Ecto neural progenitor cell (in vitro differentiated cells): ENCODE data around the gene GDF7.

Experiments used
- DNase-seq: peaks from one replicate; pipeline ENCODE4 v3.0.0-alpha.2; 2018; ENCODE audit warnings: low spot score

GDF7 gene

DNA sequence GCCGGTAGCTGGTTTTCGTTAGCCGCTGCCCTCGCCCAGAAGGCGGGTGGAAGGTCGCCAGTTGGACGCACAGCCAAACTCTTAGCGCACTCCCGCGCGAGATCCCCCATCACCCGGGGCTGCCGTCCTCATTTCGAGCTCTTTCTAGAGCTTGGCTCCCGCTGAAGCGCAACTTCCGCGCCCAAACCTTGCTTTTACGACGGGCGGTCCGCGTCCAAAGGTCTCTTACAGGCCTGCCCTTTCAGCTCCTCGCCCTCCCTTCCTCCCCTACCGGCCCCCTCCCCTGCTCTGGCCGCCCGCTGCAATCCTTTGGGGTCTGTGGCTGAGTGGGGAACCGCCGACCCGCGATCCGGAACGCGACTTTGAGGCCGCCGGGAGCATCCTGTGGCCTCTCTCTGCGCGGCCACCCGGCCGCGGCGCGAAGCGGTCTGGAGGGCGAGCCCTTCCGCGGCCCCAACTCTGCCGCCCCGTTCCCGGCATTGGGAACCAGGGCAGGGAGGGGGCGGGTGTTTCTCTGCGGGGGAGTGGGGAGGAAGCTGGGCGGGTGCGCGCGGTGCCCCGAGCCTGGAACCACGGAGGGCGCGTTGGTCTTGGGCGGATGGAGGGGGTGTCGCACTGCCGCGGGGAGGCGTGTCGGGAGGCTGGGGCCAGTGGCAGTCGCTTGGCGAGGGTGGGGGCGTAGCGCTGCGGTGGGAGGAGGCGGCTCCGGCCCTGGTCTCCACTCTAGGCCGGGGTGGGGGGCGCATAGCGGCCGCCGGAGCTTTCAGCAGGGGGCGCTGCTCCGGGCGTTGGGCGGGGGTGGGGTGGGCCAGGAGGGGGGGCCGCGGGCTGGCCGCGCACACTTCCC is at the start of gene GDF7:
Gene GDF7 (plus strand): TSS at position 841 of the 847 bp plus-strand sequence. CDS start 96 bp downstream, outside the sequence.
- DNase-seq = peak; percentile 76

- no peak for DNase-seq
Measured at GRCh38 chr2:20617892-20618467, 49.0 kb upstream of the GDF7 start.

GRCh38 chr2:20618468-20618885 is 48.5 kb upstream of the GDF7 start:
- DNase-seq = no peak

GRCh38 chr2:20618886-20619521 is 47.9 kb upstream of the GDF7 start:
- DNase-seq = no peak

- no peak for DNase-seq
Measured at GRCh38 chr2:20619624-20620024, 47.3 kb upstream of the GDF7 start.

GRCh38 chr2:20620271-20620681 is 46.7 kb upstream of the GDF7 start:
- no peak for DNase-seq

GRCh38 chr2:20620696-20621365 is 46.1 kb upstream of the GDF7 start:
- DNase-seq = no peak

DNA sequence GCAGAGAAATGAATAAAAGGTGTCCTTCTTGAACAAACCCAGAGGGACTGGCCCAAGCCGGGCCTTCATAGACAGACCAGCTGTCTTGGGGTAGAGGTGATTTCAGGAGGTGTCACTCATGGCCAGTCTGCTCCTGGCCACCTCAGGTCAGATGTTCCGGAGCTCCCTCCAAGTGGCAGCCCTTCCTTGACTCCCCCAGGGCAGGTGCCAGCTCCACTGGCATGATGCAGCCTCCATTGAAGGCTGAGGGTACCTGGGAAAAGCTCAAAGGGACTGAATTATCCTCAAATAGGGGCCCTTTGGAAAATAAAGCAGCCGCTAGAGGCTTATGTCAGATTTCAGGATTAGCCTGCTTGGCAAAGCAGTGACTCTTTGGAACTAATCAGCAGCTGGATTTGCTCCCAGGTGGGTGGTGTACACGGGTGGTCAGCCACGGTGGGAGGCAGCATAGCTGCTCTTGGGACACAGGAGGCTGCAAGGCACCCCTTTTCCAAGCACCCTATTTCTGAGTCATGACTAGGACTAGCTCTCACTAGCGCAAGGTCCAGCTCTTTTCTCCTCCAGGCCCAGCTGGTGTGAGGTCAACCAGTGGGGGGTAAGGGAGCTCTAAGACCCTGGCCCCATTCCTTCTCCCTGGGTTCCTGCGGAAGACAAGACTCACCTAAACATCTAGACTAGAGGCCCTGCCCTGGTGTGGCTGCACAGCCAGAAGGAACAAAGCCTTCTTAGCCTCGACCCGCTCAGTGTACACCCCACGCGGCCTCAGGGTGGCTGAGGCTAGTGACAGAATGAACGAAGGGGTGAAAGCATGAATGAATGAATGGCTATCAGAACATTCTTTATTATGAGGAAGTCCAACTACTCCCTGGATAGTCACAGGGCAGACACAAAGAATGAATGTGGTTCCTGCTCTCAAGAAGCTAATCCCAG is 45.3 kb upstream of the GDF7 start:
- no peak for DNase-seq

DNA sequence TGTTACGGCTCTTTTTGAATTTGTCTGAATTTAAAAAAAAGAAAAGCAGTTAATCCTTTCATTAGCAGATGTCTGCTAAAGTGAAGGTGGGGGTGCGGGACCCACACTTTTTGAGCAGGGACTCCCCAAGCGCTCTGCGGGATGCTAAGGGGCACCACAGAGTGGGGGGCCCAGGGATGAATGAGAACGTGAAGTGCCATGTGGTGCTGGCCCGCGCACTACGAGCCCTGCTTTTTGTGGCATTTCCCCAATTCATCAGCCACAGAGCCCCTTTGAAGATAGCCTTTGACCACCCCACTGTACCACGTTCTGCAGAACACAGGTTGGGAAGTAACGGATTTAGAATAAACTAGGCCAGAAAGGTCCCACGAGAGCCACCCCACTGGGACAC is 44.7 kb upstream of the GDF7 start:
- DNase-seq = no peak

DNA sequence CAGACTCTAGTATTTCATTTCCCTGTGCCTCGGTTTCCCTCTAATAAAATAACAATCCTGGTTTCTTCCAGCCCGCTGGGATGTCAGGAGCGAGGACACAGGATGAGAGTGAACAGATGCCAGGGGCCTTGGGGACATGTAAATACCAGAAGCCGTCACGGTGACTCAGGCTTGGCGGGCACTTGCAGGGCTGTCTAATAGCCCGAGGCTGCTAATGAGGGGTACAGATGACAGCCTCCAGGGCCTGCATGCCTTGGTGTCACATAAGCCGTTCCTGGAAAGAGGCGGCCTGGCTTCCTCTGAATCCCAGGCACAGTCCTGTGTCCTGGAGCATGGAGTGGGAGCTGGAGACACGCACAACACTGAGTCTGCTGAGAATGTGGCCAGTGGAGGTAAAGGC is 44.2 kb upstream of the GDF7 start:
- no peak for DNase-seq

- DNase-seq = no peak
Measured at GRCh38 chr2:20623241-20623640, 43.7 kb upstream of the GDF7 start.

DNA sequence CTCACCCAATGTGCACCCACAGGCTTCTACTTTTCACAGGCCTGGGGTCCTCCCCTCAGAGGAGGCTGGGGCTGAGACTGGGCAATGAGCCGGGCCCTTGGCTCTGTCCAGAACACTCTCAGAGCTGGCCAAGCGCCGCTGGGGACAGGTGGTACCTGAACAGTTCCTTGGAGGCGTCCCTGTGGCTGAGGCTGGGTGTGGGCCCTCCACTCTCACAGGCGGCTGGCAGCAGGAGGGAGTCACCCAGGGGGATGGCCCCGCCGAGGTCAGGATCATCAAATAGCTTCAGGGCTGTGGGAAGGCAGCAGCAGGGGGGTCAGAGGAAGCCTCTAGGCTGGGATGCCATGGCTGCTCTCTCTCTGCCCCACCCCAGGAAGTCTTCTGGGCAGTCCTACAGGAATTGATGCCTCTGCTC is 43.2 kb upstream of the GDF7 start:
- no peak for DNase-seq

DNA sequence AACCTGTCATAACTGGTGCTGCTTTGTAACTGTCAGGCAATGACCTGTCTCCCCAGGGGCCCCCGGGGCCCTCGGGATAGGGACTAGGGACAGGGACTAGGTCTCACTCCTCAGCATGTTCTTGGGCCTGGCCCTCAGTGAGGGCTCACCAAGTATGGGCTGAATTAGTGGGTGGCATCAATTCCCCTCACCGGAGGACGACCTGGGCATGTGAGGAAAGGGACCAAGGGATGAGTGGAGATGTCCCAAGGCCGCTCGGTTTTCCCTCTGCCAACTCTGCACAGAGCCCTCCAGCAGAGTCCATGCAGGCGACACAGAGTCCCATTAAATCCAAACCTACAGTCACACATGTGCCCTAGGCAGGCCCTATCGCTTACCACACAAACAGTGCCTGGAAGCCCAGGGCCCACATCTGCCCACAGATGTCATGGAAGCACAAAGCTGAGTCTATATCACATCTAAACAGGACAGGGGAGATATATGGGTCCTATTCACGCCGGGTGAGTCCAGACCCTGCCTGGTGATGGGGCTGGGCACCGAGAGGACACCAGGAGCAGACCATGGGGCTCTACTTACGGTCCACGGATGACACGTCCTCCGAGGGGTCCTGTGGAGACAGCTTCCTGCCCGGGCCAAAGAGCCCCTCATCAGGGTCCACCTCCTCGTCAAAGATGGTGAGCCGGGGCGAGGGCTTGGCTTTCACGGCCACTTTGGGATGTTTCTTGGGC is 42.6 kb upstream of the GDF7 start:
- DNase-seq = no peak

- DNase-seq = no peak
Measured at GRCh38 chr2:20624884-20625485, 42.0 kb upstream of the GDF7 start.

DNA sequence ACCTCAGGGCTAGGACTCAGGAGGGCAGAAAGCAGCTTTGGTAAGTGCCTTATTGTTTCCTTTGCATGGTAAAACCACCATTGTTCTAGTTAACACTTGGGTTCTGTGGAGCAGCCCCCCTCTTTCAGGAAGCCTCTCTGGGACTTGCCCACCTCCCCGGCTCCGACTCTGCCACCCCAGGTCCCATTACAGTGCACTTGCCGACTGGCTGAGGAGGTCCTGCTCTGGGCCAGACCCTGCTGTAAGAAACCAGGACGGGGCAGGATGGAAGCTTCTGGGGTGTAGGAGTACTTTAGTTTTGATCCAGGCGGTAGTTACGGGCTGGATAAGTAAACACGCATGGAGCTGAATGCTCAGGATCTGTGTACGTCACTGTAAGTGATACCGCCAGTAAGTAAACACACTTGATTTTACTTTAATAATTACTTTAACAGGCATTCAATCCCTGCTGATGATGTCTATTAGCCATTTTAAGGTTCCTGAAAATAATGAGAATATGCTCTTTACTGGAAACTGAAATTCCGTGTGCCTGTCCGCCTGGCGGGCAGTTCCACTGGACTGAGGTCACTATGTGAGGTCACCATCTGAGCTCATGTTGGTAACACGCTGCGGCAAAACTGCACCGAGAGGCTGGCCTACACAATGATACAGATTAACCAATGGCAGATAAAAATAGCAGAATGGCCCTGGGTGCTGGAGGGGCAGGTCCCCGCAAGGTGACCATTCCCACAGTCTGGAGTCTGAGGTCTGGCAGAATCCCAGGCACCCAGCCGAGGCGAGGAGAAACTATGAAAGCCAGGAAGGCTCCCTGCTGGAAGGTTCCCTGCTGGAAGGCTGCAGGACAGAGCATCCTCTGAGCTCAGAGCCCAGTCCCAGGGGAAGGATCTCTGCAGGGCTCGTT is 41.2 kb upstream of the GDF7 start:
- no peak for DNase-seq

GRCh38 chr2:20626392-20626697 is 40.6 kb upstream of the GDF7 start:
- no peak for DNase-seq

DNA sequence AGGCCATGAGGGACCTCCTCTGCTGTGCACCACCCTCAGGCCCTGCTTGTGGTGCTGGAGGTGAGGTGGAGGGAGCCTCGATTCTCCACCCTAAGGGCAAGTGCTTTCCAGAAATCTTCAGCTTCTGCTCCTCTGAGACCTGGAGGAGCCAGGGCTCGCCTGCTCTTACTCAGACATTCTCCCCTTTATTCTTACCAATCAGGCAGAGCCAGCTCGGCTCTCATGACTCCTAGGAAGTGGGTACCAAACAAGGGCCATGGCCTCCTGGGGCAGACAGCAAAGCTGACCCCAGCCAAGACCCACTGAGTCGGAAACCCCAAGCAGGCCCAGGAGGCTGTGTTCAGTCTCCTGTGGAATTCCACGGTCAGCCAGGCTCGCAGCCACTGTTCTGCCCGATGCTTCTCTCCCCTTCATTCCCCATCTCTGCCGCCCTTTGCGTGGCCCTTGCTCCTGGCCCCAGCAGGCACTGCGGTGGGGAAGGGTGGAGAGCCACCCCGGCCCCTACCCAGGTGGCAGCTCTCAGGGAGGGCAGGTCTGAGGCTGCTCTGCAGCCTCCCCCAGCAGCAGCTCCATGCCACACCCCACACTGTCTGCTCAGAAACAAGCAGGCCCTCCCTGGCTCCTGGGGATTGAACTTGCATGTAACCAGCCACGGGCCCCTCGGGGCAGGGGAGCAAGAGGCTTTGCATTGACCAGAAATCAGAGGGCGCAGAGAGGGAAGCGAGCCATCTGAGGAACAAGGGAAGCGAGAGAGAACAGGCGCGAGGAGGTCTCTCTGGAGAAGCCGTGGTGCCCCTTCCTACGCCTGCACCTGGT is 40.0 kb upstream of the GDF7 start:
- no peak for DNase-seq

GRCh38 chr2:20627712-20628380 is 39.1 kb upstream of the GDF7 start:
- DNase-seq = no peak
